Smooth muscle cell (in vitro differentiated cells): ENCODE data around the gene JPH3. TPM values are rescaled to one million over a fixed set of nuclear protein-coding genes. Genes with fewer than 3 reads are reported as not detected.

Experiments used
- DNase-seq: peaks from one replicate; lab custom pipeline; 2025; ENCODE audit not compliant: unreplicated experiment; lab: John Stamatoyannopoulos, UW
- H2AFZ ChIP-seq: fragments of 200-600 bp; sonication (generic); 2 replicates; pipeline ENCODE4 v1.6.0; 2016; ENCODE audit warnings: antibody characterized with exemption, low read depth, mild to moderate bottlenecking
- H3F3A ChIP-seq: fragments of 200-600 bp; sonication (generic); 2 replicates; pipeline ENCODE4 v1.6.0; 2017; ENCODE audit warnings: antibody characterized with exemption, low read depth
- H3K27ac ChIP-seq: fragments of 200-600 bp; sonication (generic); 2 replicates; pipeline ENCODE4 v1.5.1; 2016; ENCODE audit warnings: low read depth, mild to moderate bottlenecking
- H3K27me3 ChIP-seq: fragments of 200-600 bp; sonication (generic); 2 replicates; pipeline ENCODE4 v1.6.1; 2016; ENCODE audit warnings: low read depth, mild to moderate bottlenecking
- H3K36me3 ChIP-seq: fragments of 200-600 bp; sonication (generic); 2 replicates; pipeline ENCODE4 v1.5.1; 2016; ENCODE audit warnings: low read depth
- H3K4me1 ChIP-seq: fragments of 200-600 bp; sonication (generic); 2 replicates; pipeline ENCODE4 v1.5.1; 2016; ENCODE audit warnings: low read depth
- H3K4me2 ChIP-seq: fragments of 200-600 bp; sonication (generic); 2 replicates; pipeline ENCODE4 v1.6.0; 2016; ENCODE audit warnings: mild to moderate bottlenecking
- H3K4me3 ChIP-seq: fragments of 200-600 bp; sonication (generic); 2 replicates; pipeline ENCODE4 v1.5.1; 2016; ENCODE audit warnings: mild to moderate bottlenecking
- H3K79me2 ChIP-seq: fragments of 200-600 bp; sonication (generic); 2 replicates; pipeline ENCODE4 v1.6.0; 2016; ENCODE audit warnings: low read depth, mild to moderate bottlenecking
- H3K9ac ChIP-seq: fragments of 200-600 bp; sonication (generic); 2 replicates; pipeline ENCODE4 v1.6.0; 2016; ENCODE audit warnings: low read depth
- H3K9me3 ChIP-seq: fragments of 200-600 bp; sonication (generic); replicated peaks from 2 replicates; pipeline ENCODE4 v1.5.1; 2016; ENCODE audit warnings: low read depth
- H4K20me1 ChIP-seq: fragments of 200-600 bp; sonication (generic); 2 replicates; pipeline ENCODE4 v1.6.0; 2016; ENCODE audit warnings: low read depth
- CTCF ChIP-seq: fragments of 200-600 bp; sonication (generic); IDR thresholded peaks from 2 replicates; pipeline ENCODE4 v1.5.1; 2017; ENCODE audit warnings: borderline replicate concordance, mild to moderate bottlenecking, antibody characterized with exemption; ENCODE audit not compliant: insufficient read depth, poor library complexity, severe bottlenecking
- WGBS: methylation state at CpG from one replicate; pipeline ENCODE4 v1.1.7; 2016; ENCODE audit warnings: low lambda C conversion rate; 5-methylcytosine and 5-hydroxymethylcytosine counted together
- polyA plus RNA-seq: library from polyadenylated mRNA; unstranded; fragments of >200 nt; fragmentation: Nextera tagmentation; extraction: Ambion mirVana; gene quantifications from 2 replicates; pipeline ENCODE4 v1.2.1, GENCODE V29; 2016
- total RNA-seq: library from RNA; depleted of rRNA; stranded (reverse); fragments of >200 nt; gene quantifications from 2 replicates; pipeline ENCODE4 v1.2.3, GENCODE V29; 2014

Gene JPH3
- total and polyA plus RNA-seq, 2 experiments from 2014 or later: 2.1 to 2.4 TPM

- H3F3A ChIP-seq: no peaks in the 10 kb centered on the region
- no peaks in the 10 kb centered on the region for H3K79me2 ChIP-seq
- H3K4me1 ChIP-seq: no peaks in the 10 kb centered on the region
- no peaks in the 10 kb centered on the region for H3K9me3 ChIP-seq
- no peak overlapping the region for H3K9ac ChIP-seq
- H3K27ac ChIP-seq: no peak overlapping the region
- 22% methylated on average over 16 of the region's 16 CpGs for WGBS
- H4K20me1 ChIP-seq: peaks cover 17% of the 10 kb centered on the region
- no peak overlapping the region for H3K4me2 ChIP-seq
- H3K27me3 ChIP-seq: no peaks in the 10 kb centered on the region
- H3K4me3 ChIP-seq: no peak overlapping the region
- TF ChIP-seq CTCF: no peak
- peak; percentile 39 for DNase-seq
- no peak overlapping the region for H2AFZ ChIP-seq
- no peaks in the 10 kb centered on the region for H3K36me3 ChIP-seq
Observed at GRCh38 chr16:87661561-87661960, 59.3 kb downstream of the JPH3 start.

- H4K20me1 ChIP-seq: peaks cover 17% of the 10 kb centered on the region
- H3K9ac ChIP-seq: no peak overlapping the region
- no peaks in the 10 kb centered on the region for H3K4me1 ChIP-seq
- H3K27me3 ChIP-seq: no peaks in the 10 kb centered on the region
- no peak overlapping the region for H3K27ac ChIP-seq
- no peak overlapping the region for H2AFZ ChIP-seq
- no peak for TF ChIP-seq CTCF
- H3K9me3 ChIP-seq: no peaks in the 10 kb centered on the region
- 87% methylated on average over 25 of the region's 25 CpGs for WGBS
- DNase-seq: no peak
- no peaks in the 10 kb centered on the region for H3F3A ChIP-seq
- no peak overlapping the region for H3K4me3 ChIP-seq
- H3K79me2 ChIP-seq: no peaks in the 10 kb centered on the region
- H3K4me2 ChIP-seq: no peak overlapping the region
- H3K36me3 ChIP-seq: no peaks in the 10 kb centered on the region
Observed at GRCh38 chr16:87662254-87663204, 60.2 kb downstream of the JPH3 start.

- no peak overlapping the region for H3K9ac ChIP-seq
- H3K36me3 ChIP-seq: no peaks in the 10 kb centered on the region
- H3K4me3 ChIP-seq: no peak overlapping the region
- H3K4me2 ChIP-seq: no peak overlapping the region
- peaks cover 17% of the 10 kb centered on the region for H4K20me1 ChIP-seq
- H3K79me2 ChIP-seq: no peaks in the 10 kb centered on the region
- H3K9me3 ChIP-seq: no peaks in the 10 kb centered on the region
- DNase-seq: no peak
- no peaks in the 10 kb centered on the region for H3K4me1 ChIP-seq
- no peak overlapping the region for H3K27ac ChIP-seq
- no peaks in the 10 kb centered on the region for H3K27me3 ChIP-seq
- WGBS: 94% methylated on average over 11 of the region's 11 CpGs
- no peak overlapping the region for H2AFZ ChIP-seq
- no peak for TF ChIP-seq CTCF
- no peaks in the 10 kb centered on the region for H3F3A ChIP-seq
Observed at GRCh38 chr16:87664792-87665191, 62.5 kb downstream of the JPH3 start.
